SKM-1 treated with dmso at 0.1 percent for 144 hours (cell line): ENCODE data around the gene SPRED3.
A peak's percentile ranks its signal among the peaks of the same experiment; 100 is the strongest.
"Not testable (repeated sequence)": the region's sequence is repeated elsewhere in the genome, so short reads cannot be mapped to it uniquely, and the experiment has no call there.

Experiments
- DNase-seq: peaks from one replicate; lab custom pipeline; 2025; ENCODE audit not compliant: unreplicated experiment; lab: John Stamatoyannopoulos, UW

The SPRED3 gene, protein sequence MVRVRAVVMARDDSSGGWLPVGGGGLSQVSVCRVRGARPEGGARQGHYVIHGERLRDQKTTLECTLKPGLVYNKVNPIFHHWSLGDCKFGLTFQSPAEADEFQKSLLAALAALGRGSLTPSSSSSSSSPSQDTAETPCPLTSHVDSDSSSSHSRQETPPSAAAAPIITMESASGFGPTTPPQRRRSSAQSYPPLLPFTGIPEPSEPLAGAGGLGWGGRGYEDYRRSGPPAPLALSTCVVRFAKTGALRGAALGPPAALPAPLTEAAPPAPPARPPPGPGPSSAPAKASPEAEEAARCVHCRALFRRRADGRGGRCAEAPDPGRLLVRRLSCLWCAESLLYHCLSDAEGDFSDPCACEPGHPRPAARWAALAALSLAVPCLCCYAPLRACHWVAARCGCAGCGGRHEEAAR

GRCh38 chr19:38388349-38389100, at the start of gene SPRED3:
TSS of gene SPRED3 (plus strand) at chr19:38388697. CDS start at chr19:38390303, 1,606 bp downstream.
- no peak for DNase-seq

DNA sequence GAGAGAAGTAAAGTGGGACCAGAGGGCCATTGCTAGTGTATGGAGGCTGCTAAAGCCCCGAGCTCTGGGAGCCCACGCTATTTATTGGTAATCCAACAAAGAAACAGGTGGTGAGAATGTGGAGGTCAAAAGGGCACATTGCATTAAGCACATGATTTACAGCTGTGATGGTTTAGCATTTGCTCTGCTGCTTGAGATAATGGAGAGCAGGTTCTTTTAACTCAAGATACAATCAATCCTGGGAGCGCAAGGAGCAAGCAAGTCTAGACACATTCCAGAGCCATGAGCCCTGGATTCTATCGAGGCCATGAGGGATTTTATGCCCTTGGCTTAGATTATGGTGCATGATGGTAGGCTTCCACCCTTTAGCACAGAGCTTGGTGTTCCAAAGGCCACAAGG, 49.5 kb upstream of the SPRED3 start:
- not testable (repeated sequence) for DNase-seq

DNA sequence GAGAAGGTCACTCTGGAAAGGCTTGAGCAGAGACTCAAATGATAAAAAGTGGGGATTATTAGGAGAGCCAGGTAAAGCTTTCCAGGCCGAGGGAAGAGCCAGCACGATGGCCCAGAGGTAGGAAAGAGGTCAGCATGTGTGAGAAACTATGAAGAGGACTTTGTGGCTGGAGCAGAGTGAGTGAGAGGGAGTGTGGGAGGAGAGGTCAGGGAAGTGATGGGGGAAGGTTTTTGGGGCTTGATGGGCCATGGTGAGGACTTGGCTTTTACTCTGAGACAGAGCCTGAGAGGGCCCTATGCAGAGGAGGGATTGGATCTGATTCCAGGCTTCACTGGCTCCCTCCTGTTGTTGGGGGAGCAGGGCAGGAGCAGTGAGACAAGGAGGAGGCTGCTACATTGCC, 47.6 kb upstream of the SPRED3 start:
- no peak for DNase-seq

DNA sequence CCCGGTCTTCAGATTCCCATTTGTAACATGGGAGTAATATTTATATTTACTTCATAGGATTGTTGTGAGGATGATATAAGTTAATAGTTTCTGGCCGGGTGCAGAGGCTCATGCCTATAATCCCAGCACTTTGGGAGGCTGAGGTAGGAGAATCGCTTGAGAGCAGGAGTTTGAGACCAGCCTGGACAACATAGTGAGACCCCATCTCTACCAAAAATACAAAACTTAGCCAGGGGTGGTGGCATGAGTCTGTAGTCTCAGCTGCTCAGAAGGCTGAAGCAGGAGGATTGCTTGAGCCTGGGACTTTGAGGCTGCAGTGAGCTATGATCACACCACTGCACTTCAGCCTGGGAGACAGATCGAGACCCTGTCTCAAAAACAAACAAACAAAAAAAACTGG, 41.7 kb upstream of the SPRED3 start:
- no peak for DNase-seq

DNA sequence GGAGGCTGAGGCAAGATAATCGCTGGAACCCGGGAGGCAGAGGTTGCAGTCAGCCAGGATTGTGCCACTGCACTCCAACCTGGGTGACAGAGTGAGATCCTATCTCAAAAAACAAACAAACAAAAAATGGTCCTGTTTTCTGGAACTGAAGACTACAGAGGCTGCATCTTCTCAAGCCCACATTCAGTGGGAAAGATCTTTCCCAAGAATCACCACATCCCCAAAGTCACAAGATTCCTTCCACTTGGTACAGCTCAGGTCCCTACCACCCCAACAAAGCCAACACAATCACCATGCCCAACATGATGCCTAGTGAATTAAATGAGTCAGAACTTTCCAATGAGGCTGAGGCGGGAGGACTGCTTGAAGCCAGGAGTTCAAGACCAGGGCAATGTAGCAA, 37.6 kb upstream of the SPRED3 start:
- no peak for DNase-seq

- DNase-seq = no peak
Observed at GRCh38 chr19:38351865-38352395, 36.6 kb upstream of the SPRED3 start.

DNA sequence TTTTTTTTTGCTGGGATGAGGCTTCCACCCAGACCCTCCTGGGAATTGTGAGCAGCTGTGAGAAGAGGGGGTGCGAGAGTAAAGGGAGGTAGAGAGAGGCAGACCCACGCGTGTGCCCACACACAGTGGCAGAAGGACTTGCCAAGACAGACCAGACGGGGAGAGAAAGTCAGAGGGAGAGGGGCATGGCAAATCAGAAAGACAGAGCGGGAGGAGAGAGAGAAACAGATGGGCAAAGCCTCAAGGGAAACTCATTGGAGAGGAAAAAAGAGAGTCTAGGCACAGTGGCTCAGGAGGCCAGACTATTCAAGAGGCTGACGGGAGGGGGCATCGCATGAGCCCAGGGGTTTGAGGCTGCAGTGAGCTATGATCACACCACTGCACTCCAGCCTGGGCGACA, 35.9 kb upstream of the SPRED3 start:
- DNase-seq = no peak

GRCh38 chr19:38355728-38356725, 32.5 kb upstream of the SPRED3 start:
- DNase-seq = no peak

- DNase-seq = no peak
Observed at GRCh38 chr19:38358071-38358470, 30.4 kb upstream of the SPRED3 start.

GRCh38 chr19:38359242-38360021, 29.1 kb upstream of the SPRED3 start:
- no peak for DNase-seq

DNA sequence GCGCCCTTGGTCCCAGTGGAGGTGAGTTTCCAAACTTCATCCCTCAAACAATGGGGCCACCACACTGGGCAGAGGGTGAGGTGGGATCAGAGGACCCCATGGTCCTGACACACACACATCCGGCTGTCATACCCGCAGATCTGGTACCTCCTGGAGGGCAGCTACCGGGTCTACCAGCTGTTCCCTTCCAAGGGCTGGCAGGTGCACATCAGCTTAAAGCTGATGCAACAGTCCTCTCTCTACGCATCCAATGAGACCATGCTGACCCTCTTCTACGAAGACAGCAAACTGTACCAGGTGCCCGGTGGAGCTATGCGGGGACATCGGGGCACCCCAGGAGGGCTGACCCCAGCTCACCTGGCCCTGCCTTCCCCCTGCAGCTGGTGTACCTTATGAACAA, 28.1 kb upstream of the SPRED3 start:
- no peak for DNase-seq

- no peak for DNase-seq
Observed at GRCh38 chr19:38360839-38361631, 27.5 kb upstream of the SPRED3 start.

- peak; percentile 5 for DNase-seq
Observed at GRCh38 chr19:38361633-38362075, 26.8 kb upstream of the SPRED3 start.

GRCh38 chr19:38362076-38362945, 26.2 kb upstream of the SPRED3 start:
- no peak for DNase-seq

DNA sequence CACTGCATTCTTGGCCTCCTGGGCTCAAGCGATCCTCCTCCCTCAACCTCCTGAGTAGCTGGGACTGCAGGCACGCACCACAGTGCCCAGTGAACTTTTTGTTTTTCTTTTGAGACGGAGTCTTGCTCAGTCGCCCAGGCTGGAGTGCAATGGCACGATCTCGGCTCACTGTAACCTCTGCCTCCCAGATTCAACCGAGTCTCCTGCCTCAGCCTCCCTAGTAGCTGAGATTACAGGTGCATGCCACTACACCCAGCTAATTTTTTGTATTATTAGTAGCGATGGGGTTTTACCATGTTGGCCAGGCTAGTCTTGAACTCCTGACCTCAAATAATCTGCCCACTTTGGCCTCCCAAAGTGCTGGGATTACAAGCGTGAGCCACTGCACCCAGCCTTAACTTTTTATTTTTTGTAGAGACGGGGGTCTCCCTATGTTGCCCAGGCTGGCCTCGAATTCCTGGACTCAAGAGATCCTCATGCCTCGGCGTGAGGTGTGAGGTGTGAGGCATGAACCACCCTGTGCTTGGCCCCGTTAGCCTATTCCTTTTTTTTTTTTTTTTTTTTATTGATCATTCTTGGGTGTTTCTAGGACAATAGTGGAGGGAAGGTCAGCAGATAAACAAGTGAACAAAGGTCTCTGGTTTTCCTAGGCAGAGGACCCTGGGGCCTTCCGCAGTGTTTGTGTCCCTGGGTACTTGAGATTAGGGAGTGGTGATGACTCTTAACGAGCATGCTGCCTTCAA, 25.4 kb upstream of the SPRED3 start:
- DNase-seq = not testable (repeated sequence)

GRCh38 chr19:38367041-38367440, 21.5 kb upstream of the SPRED3 start:
- no peak for DNase-seq

DNA sequence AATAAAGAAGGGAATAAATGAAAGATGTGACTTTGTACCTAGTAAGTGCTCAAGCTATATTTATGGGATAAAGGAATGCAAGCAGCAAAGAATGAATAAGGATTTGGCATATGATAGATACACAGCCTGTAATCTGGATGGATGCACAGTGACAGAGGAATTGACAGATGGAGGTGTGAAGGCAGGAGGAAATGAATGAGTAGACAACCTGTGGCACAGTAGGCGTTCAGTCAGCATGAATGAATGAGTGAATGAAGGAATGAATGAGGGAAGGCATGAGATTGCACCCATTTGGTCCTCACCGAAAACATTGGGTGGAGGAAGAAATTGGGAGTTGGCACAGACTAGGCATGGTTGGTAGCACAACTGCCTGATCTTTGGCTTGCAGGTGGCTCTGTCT, 18.9 kb upstream of the SPRED3 start:
- no peak for DNase-seq

- DNase-seq = no peak
Observed at GRCh38 chr19:38370299-38370698, 18.2 kb upstream of the SPRED3 start.
